Measurements from ENCODE around the gene MLXIPL.

DNA sequence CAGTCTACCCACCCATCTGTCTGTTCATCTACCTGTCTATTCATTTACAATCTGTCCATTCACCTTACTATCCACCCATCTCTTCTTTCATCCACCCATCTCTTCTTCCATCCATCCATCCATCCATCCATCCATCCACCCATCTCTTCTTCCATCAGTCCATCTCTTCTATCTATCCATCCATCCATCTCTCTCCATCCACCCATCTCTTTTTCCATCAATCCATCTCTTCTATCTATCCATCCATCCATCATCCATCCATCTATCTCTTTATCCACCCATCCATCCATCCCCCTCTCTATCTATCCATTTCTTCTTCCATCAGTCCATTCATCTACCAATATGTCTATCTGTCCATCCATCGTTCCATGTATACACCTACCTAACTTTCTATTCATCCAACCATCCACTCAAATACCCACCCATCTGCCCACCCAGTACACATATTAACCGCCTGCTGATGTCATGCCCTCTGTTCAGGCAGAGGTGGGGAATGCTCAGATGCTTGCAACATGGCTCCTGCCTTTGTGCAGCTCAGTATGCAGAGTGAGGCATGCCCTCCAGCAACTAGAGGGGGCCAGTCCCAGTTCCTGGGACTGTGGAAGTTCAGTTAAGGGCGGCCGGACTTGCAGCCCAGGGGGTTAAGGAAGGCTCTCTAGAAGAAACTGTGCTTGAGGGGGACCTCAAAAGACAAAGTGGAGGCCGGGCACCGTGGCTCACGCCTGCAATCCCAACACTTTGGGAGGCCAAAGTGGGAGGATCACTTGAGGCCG is 11.3 kb upstream of the MLXIPL start:
- TF ChIP-seq, protein P1, sequence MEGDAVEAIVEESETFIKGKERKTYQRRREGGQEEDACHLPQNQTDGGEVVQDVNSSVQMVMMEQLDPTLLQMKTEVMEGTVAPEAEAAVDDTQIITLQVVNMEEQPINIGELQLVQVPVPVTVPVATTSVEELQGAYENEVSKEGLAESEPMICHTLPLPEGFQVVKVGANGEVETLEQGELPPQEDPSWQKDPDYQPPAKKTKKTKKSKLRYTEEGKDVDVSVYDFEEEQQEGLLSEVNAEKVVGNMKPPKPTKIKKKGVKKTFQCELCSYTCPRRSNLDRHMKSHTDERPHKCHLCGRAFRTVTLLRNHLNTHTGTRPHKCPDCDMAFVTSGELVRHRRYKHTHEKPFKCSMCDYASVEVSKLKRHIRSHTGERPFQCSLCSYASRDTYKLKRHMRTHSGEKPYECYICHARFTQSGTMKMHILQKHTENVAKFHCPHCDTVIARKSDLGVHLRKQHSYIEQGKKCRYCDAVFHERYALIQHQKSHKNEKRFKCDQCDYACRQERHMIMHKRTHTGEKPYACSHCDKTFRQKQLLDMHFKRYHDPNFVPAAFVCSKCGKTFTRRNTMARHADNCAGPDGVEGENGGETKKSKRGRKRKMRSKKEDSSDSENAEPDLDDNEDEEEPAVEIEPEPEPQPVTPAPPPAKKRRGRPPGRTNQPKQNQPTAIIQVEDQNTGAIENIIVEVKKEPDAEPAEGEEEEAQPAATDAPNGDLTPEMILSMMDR (conservative IDR thresholded peaks at IDR 0.05; ENCODE audit: low read length), result no peak
- no peak for TF ChIP-seq EZH2phosphoT487 (IDR thresholded peaks at IDR 0.05; ENCODE audit: borderline replicate concordance, low read depth, low read length)
